DLD1 (cell line): ENCODE measurements around the gene SOX1.

Experiments
- in situ Hi-C: cut with HindIII; loops from 2 replicates; pipeline ENCODE4 v1.10.0; 2017; ENCODE audit warnings: low sequenced_read_pairs

SOX1 gene

DNA sequence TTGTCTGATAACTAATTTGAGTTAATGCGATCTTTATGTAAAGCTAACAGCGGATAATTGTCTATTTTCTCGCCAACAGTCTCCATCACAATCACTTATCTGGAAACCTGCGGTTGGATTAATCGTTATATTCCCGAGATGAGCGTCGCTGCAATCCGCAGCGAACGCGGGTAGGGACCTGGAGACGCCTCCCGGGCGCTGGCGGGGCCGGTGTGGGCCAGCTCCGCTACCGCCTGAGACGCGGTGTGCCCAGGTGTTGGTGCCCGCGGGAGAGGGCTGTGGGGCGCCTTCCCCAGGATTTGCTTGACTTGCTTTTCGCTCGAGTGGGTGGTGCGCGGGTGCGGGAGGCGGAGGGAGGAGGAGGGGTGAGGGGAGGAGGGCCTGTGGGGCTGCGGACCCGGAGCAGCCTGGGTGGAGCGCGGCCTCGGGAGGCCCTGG is 38.3 kb downstream of the SOX1 start:
- in situ Hi-C loops: no loop called here

DNA sequence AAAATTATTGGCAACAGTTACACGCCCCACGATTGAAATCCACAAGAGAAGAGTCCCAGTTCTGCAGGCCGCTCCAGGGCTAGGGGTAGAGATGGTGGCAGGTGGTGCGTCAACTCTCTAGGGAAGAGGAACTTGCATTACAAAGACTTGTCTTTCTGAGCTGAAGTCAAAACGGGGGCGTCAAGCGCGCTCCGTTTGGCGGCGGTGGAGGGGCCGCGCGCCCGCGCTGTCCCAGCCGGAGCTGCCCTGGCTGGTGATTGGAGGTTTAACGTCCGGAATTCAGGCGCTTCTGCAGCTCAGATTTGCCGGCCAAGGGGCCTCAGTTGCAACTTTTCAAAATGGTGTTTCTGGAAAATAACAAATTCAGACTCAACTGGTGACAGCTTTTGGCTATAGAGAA is 38.9 kb downstream of the SOX1 start:
- in situ Hi-C loops: no loop called here

DNA sequence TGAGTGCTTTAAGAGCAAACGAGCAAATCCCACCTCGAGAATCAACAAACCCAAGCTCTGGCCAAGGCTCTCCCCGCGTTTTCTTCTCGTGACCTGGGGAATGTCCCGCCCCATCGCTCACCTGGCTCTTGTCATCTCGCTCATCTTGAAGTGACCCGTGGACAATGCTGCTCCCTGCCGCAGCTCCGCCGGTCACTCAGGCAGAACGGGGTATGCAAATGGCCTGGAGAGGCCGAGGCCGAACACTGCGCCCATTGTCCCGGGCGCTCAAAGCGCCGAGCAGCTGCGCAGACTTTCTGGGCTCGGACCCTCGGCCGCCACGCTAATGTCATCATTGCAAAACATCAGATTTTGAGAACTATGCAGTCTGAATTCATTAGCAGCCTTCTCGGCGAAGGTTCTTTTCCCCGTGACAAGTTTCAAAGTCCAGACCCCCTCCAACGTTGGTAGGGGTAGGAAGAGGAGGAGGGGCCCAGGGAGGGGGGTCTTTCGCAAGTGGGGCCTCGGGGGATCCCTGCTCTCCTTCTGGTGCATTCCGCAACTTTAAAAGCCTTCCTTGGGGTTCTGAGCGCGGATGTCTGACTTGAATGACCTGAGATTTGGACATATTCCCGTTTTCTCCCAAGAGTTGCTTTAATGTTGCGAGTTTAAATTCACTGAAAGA is 39.7 kb downstream of the SOX1 start:
- in situ Hi-C loops: no loop called here

DNA sequence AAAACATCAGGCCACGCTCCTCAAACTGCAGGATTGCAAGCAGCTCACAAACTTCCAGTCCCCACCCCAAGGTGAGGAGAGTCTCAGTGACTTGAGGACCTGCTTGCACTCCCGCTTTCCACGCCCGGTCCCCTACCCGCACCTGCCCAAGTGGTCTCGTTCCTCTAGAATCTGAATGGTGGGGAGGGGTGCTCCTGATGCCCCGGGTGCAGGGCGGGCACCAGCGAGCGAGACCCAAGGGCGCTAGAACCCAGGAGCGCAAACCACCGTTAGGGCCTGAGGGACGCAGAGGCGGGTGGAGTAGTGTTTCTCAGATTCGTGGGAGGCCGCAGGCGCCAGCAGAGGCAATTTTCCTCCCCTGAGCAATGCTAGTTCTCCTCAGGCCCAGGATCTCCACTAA is 40.3 kb downstream of the SOX1 start:
- in situ Hi-C loops: no loop called here

DNA sequence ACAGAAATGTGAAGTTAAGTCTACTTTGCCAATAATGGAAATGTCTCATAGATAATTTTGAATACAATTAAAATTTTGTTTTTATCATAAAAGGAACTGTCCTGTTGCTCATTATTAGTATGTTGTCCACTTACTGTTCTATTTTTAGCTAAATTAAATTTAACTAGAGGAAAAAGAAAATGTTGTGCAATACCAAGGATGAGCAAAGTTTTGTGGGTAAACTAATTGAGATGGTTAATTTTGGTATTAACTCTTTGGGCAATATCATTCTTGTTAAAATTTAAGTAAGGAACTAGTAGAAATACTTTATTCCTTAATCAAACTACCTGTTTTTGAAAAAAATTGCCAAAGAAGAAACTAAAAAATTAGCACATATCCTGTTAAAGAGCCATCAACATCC is 43.5 kb downstream of the SOX1 start:
- in situ Hi-C loops: no loop called here

DNA sequence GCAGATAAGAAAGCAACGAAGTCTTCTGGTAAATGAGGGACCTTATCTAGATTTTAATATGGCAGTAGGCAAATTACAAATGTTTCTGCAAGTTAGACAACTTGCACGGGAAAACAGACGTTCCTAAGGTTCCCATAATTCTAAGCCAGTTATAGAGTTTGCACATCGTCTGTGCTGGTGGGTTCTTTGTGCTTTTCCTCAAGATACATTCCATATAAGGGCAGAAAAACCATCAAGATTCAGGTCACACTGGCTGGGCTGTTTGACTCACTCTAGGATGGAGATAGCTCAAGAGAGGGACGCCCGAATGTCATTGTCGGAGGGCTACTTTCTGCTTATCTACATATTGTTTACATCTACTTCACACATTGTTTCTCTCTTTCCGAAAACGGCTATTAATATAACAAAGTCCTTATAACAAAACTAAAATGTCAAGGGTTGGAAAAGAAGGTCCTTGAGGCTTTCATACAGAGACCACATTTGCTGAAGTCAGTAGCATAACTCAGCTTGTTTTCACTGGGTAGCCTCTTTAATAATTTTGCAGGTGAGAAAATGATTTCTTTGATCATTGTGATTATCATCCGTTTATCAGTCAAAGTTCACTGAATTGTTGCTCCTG is 44.4 kb downstream of the SOX1 start:
- in situ Hi-C loops: no loop called here

DNA sequence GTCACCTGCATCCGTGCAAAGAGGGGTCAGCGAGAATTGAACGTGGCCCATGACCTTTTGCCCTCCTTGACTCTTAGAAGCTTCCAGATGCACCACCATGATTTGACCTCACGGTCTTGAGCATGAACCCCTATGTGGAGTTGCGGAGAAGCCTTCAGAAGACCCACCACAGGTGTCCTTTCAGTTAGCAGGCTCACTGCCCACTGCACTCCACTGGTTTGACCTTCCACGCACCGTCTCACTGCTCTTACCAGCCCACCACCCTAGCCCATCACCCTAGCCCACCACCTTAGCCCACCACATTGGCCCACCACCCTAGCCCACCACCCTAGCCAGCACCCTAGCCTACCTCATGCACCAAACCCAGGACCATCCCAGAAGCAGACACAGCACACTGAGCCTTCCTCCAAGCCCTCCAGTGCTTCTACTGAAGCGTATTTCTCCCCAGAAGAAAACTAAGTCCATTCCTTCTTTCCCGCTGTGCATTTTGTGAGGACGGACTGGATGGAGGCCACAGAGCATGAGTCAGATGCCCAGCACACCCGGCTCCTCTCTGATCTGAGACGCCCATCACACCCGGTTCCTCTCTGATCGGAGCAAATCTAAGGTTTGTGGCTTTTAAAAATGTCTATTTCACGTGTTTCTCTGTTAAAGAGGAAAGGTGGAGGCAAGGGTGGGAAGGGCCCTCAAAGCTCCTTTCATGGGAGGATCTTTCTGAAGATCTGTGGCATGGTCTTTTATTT is 45.8 kb downstream of the SOX1 start:
- in situ Hi-C loops: no loop called here

DNA sequence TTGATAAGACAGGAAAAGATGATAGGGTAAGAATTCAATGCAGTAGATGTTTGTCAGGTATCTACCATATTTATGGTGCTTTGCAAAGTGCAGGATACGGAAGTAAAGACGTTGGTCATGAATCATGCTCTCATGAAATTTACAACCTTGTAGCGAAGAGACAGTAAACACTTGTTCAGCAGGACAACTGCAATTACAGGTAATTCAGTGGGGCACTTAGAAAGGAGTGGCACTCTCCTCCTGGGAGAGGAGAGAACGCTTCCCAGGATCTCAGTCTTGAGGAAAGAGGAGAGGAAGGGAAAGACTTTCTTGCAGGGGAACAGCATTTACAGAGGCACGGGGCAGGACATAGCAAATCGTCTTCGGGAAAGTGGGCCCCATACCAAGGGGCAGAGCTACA is 46.4 kb downstream of the SOX1 start:
- in situ Hi-C loops: no loop called here

DNA sequence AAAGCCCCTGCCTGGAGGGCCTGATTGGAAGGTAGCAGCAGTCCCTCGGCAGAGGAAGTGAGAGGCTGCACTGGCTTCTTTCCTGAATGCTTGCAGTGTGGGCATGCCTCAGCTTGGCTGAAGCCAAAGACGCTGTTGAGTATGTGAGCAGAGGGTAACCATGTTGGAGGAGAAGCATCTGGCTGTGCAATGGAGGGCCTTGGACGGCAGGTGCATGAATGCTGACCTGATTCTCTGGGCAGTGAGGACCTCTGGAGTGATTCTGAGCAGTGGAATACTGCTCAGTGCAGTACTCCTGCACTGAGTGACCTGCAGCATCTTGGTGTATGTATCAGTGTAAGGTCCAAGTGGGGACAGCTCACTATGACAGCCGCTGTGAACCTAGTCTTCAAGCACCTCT is 46.9 kb downstream of the SOX1 start:
- in situ Hi-C loops: no loop called here

DNA sequence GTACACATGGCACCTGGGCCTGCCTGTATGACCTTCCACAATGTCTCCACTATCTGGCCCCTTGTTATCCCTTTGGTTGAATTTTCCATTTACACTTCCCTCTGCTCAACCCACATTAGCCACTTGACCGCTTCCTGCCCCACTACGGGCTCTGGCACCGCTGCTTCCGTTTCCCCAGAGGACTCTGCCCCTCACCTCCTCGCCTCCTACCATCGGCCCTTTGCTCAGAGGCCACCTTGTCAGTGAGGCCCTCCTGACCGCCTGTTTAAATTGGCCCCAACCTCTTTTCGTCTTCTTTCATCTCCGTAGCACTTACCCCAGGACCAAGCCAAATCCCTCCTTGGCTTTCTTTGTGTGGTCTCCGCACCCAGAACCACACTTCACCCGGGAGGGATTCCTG is 47.4 kb downstream of the SOX1 start:
- in situ Hi-C loops: no loop called here

DNA sequence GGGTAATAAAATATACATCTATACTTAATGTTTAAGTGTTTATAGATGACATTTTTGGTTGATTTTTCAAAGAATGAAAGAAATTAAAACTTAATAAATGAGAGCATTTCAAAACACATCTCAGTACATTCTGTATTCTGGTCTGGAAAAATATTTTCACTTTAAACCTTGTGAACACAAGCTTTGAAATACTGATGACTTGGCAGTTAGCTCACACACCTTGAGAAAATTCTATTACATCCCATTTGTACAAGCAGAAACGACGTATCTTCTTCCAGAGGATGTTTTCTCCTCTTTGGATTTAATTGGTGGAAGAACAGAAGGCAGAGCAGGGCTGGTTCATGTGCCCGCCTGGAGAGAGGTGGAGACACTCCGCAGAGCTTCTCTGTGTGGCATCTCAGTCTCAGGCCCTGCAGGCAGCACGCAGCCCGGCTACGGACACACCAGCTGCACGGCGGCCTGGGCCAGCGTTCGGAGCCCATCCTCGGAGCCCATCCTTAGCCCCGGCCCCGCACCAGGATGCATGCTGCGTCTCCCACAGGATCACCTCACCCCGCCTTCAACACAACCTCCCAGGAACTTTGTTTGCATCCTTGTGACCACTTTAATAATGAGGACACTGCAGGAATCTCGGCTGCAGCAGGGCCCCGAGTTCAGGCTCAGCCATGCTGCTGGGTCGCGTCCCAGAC is 48.6 kb downstream of the SOX1 start:
- in situ Hi-C loops: no loop called here

DNA sequence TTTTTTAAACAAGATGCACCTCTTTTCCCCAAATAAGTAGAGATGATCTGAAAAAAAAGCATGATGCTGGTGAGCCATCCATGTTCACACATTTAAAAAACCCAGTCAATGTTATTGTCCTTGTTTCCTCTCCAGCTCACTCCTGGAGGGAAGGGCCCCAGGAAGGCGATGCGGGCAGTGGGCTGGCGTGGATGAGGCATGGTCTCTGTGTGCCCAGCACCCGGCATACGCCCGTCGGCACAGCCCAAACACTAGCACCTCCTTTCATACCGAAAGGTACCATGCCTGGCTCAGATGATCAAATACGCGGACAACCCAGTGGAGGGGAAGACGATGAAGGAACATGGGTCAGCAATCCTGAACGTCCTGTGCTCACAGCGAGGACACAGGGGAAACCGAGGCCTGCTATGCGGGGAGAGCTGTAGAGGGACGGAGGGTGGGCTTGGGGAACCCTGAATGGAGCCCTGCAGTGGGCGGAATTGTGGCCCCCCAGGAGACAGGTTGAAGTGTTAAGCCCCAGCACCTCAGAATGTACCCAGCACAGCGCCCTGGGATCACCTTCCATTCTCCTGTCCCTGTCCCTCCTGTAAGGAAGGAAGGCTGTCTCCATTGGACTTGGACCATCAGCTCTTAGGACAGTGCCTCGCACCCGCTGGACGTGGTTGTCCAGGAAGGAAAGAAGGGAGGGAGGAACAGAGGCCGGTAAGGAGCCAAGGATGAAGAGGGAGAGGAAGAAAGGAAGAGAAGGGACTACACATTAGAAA is 49.4 kb downstream of the SOX1 start:
- in situ Hi-C loops: no loop called here

DNA sequence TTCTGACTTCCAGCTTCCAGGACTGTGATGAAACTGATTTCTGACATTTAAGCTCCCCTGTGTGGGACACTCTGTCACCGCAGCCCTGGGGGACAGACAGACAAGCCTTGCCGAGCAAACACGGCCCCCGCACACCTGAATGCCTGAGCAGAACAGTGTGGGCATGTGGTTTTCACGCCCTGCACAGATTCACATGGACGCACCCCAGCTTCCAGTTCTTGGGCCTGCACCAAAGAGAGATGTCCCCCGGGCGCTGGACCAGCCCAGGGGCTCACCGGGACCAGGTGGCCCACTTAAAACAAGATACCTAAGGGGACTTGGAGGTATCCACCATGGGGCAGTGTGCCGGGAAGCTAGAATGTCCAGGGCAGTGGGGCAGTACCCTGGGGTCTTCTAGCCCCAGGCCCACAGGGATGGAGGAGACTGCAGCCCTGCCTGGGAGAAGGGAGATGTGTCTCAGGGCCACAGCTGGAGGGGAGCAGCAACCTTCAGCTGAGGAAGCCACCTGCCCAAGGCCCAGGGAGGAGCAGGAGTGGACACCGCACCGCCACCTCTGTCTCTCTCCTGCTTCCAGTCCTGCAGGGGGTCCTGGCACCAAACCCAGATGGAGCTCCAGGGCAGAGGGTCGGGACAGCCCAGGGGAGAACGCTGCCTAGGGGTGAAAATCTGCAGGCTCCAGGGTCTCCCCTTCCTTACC is 50.5 kb downstream of the SOX1 start:
- in situ Hi-C loops: no loop called here

DNA sequence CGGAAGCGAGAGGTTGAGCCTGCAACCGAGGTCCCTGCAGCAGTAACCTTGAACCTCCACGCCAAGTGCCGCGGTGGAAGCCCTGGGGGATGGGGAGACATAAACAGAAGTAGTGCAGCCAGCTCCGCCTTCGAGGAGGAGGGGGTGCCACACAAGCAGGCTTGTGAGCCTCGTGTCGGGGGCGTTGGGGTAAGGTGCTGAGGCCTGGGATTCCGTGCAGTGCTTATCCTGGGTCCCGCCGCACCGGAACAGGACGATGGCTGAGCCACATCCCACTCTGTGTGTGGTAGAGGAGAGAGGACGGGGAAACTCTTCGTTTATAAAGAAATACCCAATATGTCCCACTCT is 51.0 kb downstream of the SOX1 start:
- in situ Hi-C loops: no loop called here

DNA sequence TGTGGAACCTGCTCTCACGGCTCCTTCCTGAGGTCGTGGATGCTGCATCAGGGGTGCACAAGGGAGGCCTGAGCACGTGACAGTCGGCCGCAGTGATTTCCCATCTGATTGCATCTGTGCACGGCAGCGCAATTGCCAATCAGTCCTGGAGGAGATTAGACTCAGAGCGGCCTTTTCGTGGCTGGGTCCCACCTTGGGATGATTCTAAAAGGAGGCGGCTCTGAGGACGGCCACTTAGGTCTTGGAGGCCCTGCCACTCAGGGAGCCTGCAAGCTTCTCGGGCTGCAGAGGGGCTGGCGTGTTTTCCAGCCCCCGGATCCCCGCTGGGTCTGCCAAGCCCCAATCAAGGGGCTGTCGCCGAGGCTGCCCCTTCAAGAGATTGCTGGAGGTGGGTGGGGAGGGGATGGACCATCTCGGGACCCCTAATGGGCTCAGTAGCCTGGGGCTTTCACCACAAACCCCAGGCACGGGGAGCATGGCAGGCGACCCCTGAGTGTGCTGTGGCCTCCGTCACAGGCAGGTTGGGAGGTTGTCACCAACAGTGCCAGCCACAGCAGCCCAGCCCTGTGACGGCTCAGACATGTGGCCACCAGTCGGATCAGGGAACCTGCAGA is 51.6 kb downstream of the SOX1 start:
- in situ Hi-C loops: no loop called here

DNA sequence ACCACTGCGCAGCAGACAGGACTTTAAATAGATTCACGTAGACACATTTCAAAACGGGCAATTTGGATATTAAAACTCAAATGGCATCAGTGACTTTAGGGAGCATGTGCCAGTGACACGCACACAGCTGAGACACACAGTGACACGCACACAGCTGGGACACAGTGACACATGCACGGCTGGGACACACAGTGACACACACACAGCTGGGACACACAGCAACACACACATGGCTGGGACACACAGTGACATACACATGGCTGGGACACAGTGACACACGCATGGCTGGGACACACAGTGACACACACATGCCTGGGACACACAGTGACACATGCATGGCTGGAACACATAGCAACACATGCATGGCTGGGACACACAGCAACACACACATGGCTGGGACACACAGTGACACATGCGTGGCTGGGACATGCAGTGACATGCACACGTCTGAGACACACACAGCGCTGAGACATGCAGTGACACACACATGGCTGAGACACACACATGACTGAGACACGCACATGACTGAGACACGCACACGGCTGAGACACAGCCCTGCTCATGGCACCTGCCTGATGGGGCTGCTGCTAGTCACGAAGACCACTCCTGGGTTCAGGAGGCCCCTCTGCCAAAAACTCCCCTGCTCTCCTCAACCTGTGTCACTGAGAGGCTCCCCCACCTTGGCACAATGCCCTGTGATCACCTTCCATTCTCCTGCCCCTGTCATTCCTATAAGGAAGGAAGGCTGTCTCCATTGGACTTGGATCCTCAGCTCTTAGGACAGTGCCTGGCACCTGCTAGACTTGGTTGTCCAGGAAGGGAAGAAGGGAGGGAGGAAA is 52.5 kb downstream of the SOX1 start:
- in situ Hi-C loops: no loop called here

DNA sequence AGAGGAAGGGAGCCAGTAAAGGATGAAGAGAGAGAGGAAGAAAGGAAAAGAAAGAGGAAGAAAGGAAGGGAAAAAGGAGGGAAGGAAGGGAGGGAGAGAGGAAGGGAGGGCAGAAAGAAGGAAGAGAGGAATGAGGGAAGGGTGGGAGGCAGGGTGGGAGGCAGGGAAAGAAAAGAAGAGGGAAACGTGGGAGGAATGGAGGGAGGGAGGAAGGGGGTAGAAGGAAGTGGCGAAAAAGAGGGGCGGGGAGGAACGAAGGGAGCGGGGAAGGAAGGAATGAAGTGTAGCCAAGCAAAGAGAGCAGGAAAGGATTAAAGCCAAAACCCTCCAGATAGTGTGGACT is 53.1 kb downstream of the SOX1 start:
- in situ Hi-C loops: no loop called here
